Motor neuron (in vitro differentiated cells): ENCODE results near the gene BAIAP3. TPM values are rescaled to one million over a fixed set of nuclear protein-coding genes. Genes with fewer than 3 reads are reported as not detected.
A peak's percentile ranks its signal among the peaks of the same experiment; 100 is the strongest.

Source experiments
- ATAC-seq, 8 experiments: fragments of 200-7000 bp; cut with Tn5 transposase; replicated peaks in 6 of 8; 2 replicates each; pipeline ENCODE4 v1.8.0; 2021; ENCODE audit warnings: mild to moderate bottlenecking in 8 of 8, moderate library complexity in 8 of 8
- H3K27ac ChIP-seq, 2 donors: fragments of 250-450 bp; sonication (Bioruptor Pico); 2 replicates each; pipeline ENCODE4 v1.9.0; 2021; ENCODE audit warnings: antibody characterized with exemption in 2 of 2, mild to moderate bottlenecking in 2 of 2, moderate library complexity in 1 of 2
- H3K4me1 ChIP-seq, 2 donors: fragments of 250-450 bp; sonication (Bioruptor Pico); replicated peaks in 1 of 2; 2 replicates each; pipeline ENCODE4 v1.6.1; 2021; ENCODE audit warnings: antibody characterized with exemption in 2 of 2, mild to moderate bottlenecking in 2 of 2, moderate library complexity in 1 of 2
- H3K4me3 ChIP-seq, 5 donors: fragments of 250-450 bp; sonication (Bioruptor Pico); 2 replicates each; pipeline ENCODE4 v1.9.0; 2021; ENCODE audit warnings: antibody characterized with exemption in 5 of 5, mild to moderate bottlenecking in 5 of 5, moderate library complexity in 4 of 5
- WGBS, 10 experiments: fragments of 450-650 bp; shearing (Covaris generic); methylation state at CpG; one replicate each; pipeline ENCODE4 v1.0.0; 2022; 5-methylcytosine and 5-hydroxymethylcytosine counted together
- in situ Hi-C, 9 experiments: fragments of 400-800 bp; cut with MboI; loops; one replicate each; pipeline ENCODE4 v1.15.0; 2021; ENCODE audit warnings: low sequenced_read_pairs in 9 of 9, low pct_unique_long_range_greater_than_20kb in 2 of 9; ENCODE audit not compliant: unreplicated experiment in 9 of 9
- total RNA-seq, 8 experiments: library from RNA; unstranded; fragments of 300-600 nt; gene quantifications; 2 replicates each; pipeline versions ENCODE4 v1.2.3 to v1.2.4, GENCODE V29; 2022

Gene BAIAP3
- total RNA-seq, 8 experiments from 2014 or later = 0.40 to 85.8 (median 4.7) TPM

- H3K4me1 ChIP-seq = no peaks in the 10 kb centered on the region
- no peak for ATAC-seq
- H3K4me3 ChIP-seq = no peak overlapping the region
- no peak overlapping the region for H3K27ac ChIP-seq
- in situ Hi-C loops = no loop called here
- WGBS, 10 experiments = 80 to 95% (median 87%) methylated on average over 2 to 7 of the region's 22 CpGs; no CpG with 5 or more reads in 6 of the 10 experiments
Measured at GRCh38 chr16:1364510-1364909, 31.1 kb downstream of the BAIAP3 start.

GRCh38 chr16:1366060-1366711, 32.7 kb downstream of the BAIAP3 start:
- Histone ChIP-seq H3K4me3 (no peak overlapping the region), H3K27ac (no peak overlapping the region), H3K4me1 (no peaks in the 10 kb centered on the region)
- in situ Hi-C loops = no loop called here
- peak in 1 of 8 experiments; percentile 8 for ATAC-seq
- WGBS, 10 experiments = 80 to 100% (median 88%) methylated on average over 1 to 14 of the region's 29 CpGs; no CpG with 5 or more reads in 3 of the 10 experiments

GRCh38 chr16:1366712-1367299, 33.4 kb downstream of the BAIAP3 start:
- in situ Hi-C loops = no loop called here
- Histone ChIP-seq H3K4me1 (no peaks in the 10 kb centered on the region), H3K27ac (no peak overlapping the region), H3K4me3 (no peak overlapping the region)
- ATAC-seq = peak in 2 of 8 experiments; percentile 11 to 33
- WGBS, 10 experiments = no CpG with 5 or more reads among the region's 24 CpGs

GRCh38 chr16:1367486-1368174, 34.2 kb downstream of the BAIAP3 start:
- ATAC-seq = no peak
- Histone ChIP-seq H3K4me1 (no peaks in the 10 kb centered on the region), H3K4me3 (no peak overlapping the region), H3K27ac (no peak overlapping the region)
- WGBS, 10 experiments = 83% methylated on average over 6 of the region's 27 CpGs; no CpG with 5 or more reads in 9 of the 10 experiments
- in situ Hi-C loops = no loop called here

GRCh38 chr16:1371054-1371978, 37.9 kb downstream of the BAIAP3 start:
- in situ Hi-C loops = no loop called here
- H3K4me1 ChIP-seq = no peaks in the 10 kb centered on the region
- H3K4me3 ChIP-seq = no peak overlapping the region
- ATAC-seq = no peak
- no peak overlapping the region for H3K27ac ChIP-seq
- 72 to 100% (median 85%) methylated on average over 1 to 5 of the region's 33 CpGs; no CpG with 5 or more reads in 3 of the 10 experiments for WGBS, 10 experiments

GRCh38 chr16:1372292-1372950, 39.0 kb downstream of the BAIAP3 start:
- 83% methylated on average over 1 of the region's 21 CpGs; no CpG with 5 or more reads in 8 of the 10 experiments for WGBS, 10 experiments
- ATAC-seq = no peak
- H3K27ac ChIP-seq = no peak overlapping the region
- no peak overlapping the region for H3K4me3 ChIP-seq
- no peaks in the 10 kb centered on the region for H3K4me1 ChIP-seq
- in situ Hi-C loops = no loop called here

- 95% methylated on average over 9 of the region's 46 CpGs; no CpG with 5 or more reads in 9 of the 10 experiments for WGBS, 10 experiments
- H3K27ac ChIP-seq = no peak overlapping the region
Measured at GRCh38 chr16:1374418-1375297, 41.2 kb downstream of the BAIAP3 start.

GRCh38 chr16:1375298-1375640, 41.8 kb downstream of the BAIAP3 start:
- H3K27ac ChIP-seq = no peak overlapping the region

More at GRCh38 chr16:1374418-1375297, 41.2 kb downstream of the BAIAP3 start:
- Histone ChIP-seq H3K4me1 (peaks cover 9 to 11% of the 10 kb centered on the region in 2 donors), H3K4me3 (no peak overlapping the region)
- no peak for ATAC-seq
- in situ Hi-C loops = no loop called here

GRCh38 chr16:1375741-1376410, 42.4 kb downstream of the BAIAP3 start:
- 40 to 100% (median 90%) methylated on average over 1 to 2 of the region's 19 CpGs; no CpG with 5 or more reads in 6 of the 10 experiments for WGBS, 10 experiments
- no peak for ATAC-seq
- peaks cover 9 to 11% of the 10 kb centered on the region in 2 donors for H3K4me1 ChIP-seq
- in situ Hi-C loops = no loop called here
- no peak overlapping the region for H3K27ac ChIP-seq
- H3K4me3 ChIP-seq = no peak overlapping the region

More at GRCh38 chr16:1375298-1375640, 41.8 kb downstream of the BAIAP3 start:
- no peak for ATAC-seq
- in situ Hi-C loops = no loop called here
- WGBS, 10 experiments = 92 to 100% methylated on average over 1 to 7 of the region's 24 CpGs; no CpG with 5 or more reads in 8 of the 10 experiments
- Histone ChIP-seq H3K4me3 (no peak overlapping the region), H3K4me1 (peaks cover 9 to 11% of the 10 kb centered on the region in 2 donors)

- no peak overlapping the region for H3K27ac ChIP-seq
- no peak overlapping the region for H3K4me3 ChIP-seq
- in situ Hi-C loops = no loop called here
- 60 to 100% methylated on average over 1 to 3 of the region's 10 CpGs; no CpG with 5 or more reads in 8 of the 10 experiments for WGBS, 10 experiments
- ATAC-seq = no peak
- H3K4me1 ChIP-seq = peaks cover 9 to 11% of the 10 kb centered on the region in 2 donors
Measured at GRCh38 chr16:1377406-1378010, 44.1 kb downstream of the BAIAP3 start.
